Keratinocyte (primary cell): ENCODE results near the gene DPH1. TPM values are rescaled to one million over a fixed set of nuclear protein-coding genes. Genes with fewer than 3 reads are reported as not detected.

Source experiments
- DNase-seq: peaks from one replicate; pipeline ENCODE4 v3.0.0-alpha.2; 2011; ENCODE audit warnings: low read depth, missing footprints, low spot score
- FAIRE-seq: peaks from 2 replicates; lab custom pipeline; 2011; peaks lifted over from hg19 to GRCh38; lab: Jason Lieb, UNC
- H2AFZ ChIP-seq: 2 replicates; pipeline ENCODE4 v1.6.0; 2012; ENCODE audit warnings: low read length, control low read depth, inconsistent platforms; ENCODE audit not compliant: control insufficient read depth
- H3K27ac ChIP-seq: 2 replicates; pipeline ENCODE4 v1.5.1; 2011; ENCODE audit warnings: low read length; ENCODE audit not compliant: control insufficient read depth, insufficient read depth
- H3K27me3 ChIP-seq: 3 replicates; pipeline ENCODE4 v1.6.0; 2011; ENCODE audit warnings: low read length; ENCODE audit not compliant: control insufficient read depth, insufficient read depth; ENCODE audit errors: extremely low read depth
- H3K36me3 ChIP-seq, 2 experiments: 2 replicates in 1 of 2; 3 replicates in 1 of 2; pipeline ENCODE4 v1.5.1; 2011; ENCODE audit warnings: low read length in 2 of 2, mild to moderate bottlenecking in 1 of 2; ENCODE audit not compliant: control insufficient read depth in 2 of 2, insufficient read depth in 2 of 2; ENCODE audit errors: extremely low read depth in 1 of 2
- H3K4me1 ChIP-seq: 3 replicates; pipeline ENCODE4 v1.5.1; 2011; ENCODE audit warnings: low read length; ENCODE audit not compliant: control insufficient read depth, insufficient read depth; ENCODE audit errors: extremely low read depth
- H3K4me2 ChIP-seq: 3 replicates; pipeline ENCODE4 v1.6.0; 2011; ENCODE audit warnings: low read depth, low read length; ENCODE audit not compliant: control insufficient read depth, insufficient read depth; ENCODE audit errors: extremely low read depth
- H3K4me3 ChIP-seq, 3 experiments: fragments of 200-600 bp in 1 of 3; sonication (generic) in 1 of 3; 2 replicates in 2 of 3; 3 replicates in 1 of 3; pipeline ENCODE4 v1.5.1; 2011 to 2016; ENCODE audit warnings: low read length in 3 of 3, mild to moderate bottlenecking in 3 of 3, control low read depth in 2 of 3, inconsistent platforms in 1 of 3, low read depth in 1 of 3, mixed read lengths in 1 of 3, mixed run types in 1 of 3, moderate library complexity in 1 of 3; ENCODE audit not compliant: control insufficient read depth in 2 of 3, insufficient read depth in 2 of 3; ENCODE audit errors: extremely low read depth in 1 of 3
- H3K79me2 ChIP-seq: 2 replicates; pipeline ENCODE4 v1.6.0; 2012; ENCODE audit warnings: low read length; ENCODE audit not compliant: control insufficient read depth, insufficient read depth
- H3K9ac ChIP-seq: 3 replicates; pipeline ENCODE4 v1.6.0; 2011; ENCODE audit warnings: low read length; ENCODE audit not compliant: control insufficient read depth, insufficient read depth; ENCODE audit errors: extremely low read depth
- H3K9me1 ChIP-seq: 3 replicates; pipeline ENCODE4 v1.6.0; 2011; ENCODE audit warnings: low read length; ENCODE audit not compliant: control insufficient read depth, insufficient read depth; ENCODE audit errors: extremely low read depth
- H3K9me3 ChIP-seq: 2 replicates; pipeline ENCODE4 v1.5.1; 2012; ENCODE audit warnings: low read depth, low read length; ENCODE audit not compliant: control insufficient read depth
- H4K20me1 ChIP-seq: 3 replicates; pipeline ENCODE4 v1.6.0; 2011; ENCODE audit warnings: low read length; ENCODE audit not compliant: control insufficient read depth, insufficient read depth; ENCODE audit errors: extremely low read depth
- CTCF ChIP-seq, 3 experiments: IDR thresholded peaks in 1 of 3; conservative IDR thresholded peaks in 1 of 3; optimal IDR thresholded peaks in 1 of 3; 2 replicates in 2 of 3; 3 replicates in 1 of 3; pipeline versions ENCODE3 to v1.5.1; 2011; ENCODE audit warnings: low read length in 3 of 3, mild to moderate bottlenecking in 3 of 3, moderate library complexity in 2 of 3, control low read depth in 1 of 3, inconsistent platforms in 1 of 3; ENCODE audit not compliant: insufficient read depth in 2 of 3; ENCODE audit errors: extremely low read depth in 1 of 3
- EZH2 ChIP-seq: IDR thresholded peaks from one replicate; pipeline ENCODE4 v1.6.1; 2012; ENCODE audit warnings: inconsistent platforms, mild to moderate bottlenecking, low read length, moderate library complexity
- dilution Hi-C: fragments of 300-500 bp; cut with MboI; formaldehyde crosslinking; loops from one replicate; pipeline ENCODE4 v1.7.0; 2020; ENCODE audit warnings: low sequenced_read_pairs; ENCODE audit not compliant: extremely low pct_ligation_motif_present
- polyA plus RNA-seq, 5 experiments: library from polyadenylated mRNA; depleted of rRNA in 3 of 5; stranded (reverse) in 3 of 5; stranded (forward) in 1 of 5; unstranded in 1 of 5; fragments of >200 nt; gene quantifications; 1 replicate in 1 of 5; 2 replicates in 3 of 5; 3 replicates in 1 of 5; pipeline versions ENCODE4 v1.2.1 to v1.2.3, GENCODE V29; 2011 to 2012; ENCODE audit warnings: missing spikeins in 2 of 5, low read depth in 1 of 5, low replicate concordance in 1 of 5

DPH1 gene
- polyA plus RNA-seq, 1 donor (not counting 4 experiments of a cell fraction or from before 2014, with no cell fraction given), result 18.9 TPM

GRCh38 chr17:1986783-1987451, 43.0 kb upstream of the DPH1 start:
- no peaks in the 10 kb centered on the region for H3K79me2 ChIP-seq
- dilution Hi-C loops, result no loop called here
- no peak overlapping the region for H3K9ac ChIP-seq
- DNase-seq (no peak), FAIRE-seq (no peak)
- no peaks in the 10 kb centered on the region for H3K36me3 ChIP-seq
- no peaks in the 10 kb centered on the region for H3K9me3 ChIP-seq
- H4K20me1 ChIP-seq, result no peaks in the 10 kb centered on the region
- no peaks in the 10 kb centered on the region for H3K27me3 ChIP-seq
- H2AFZ ChIP-seq, result peak overlapping the region; percentile 0
- H3K9me1 ChIP-seq, result no peaks in the 10 kb centered on the region
- H3K4me3 ChIP-seq, result no peak overlapping the region
- H3K4me1 ChIP-seq, result peaks cover 24% of the 10 kb centered on the region
- H3K4me2 ChIP-seq, result peak overlapping the region; percentile 15
- no peak for TF ChIP-seq CTCF (optimal IDR thresholded peaks at IDR 0.05 in 1 of 3, IDR thresholded peaks at IDR 0.05 in 1 of 3, conservative IDR thresholded peaks at IDR 0.05 in 1 of 3; ENCODE audit: extremely low read depth in 1 of 3, insufficient read depth in 2 of 3, low read length in 3 of 3)
- no peak for TF ChIP-seq EZH2
- no peak overlapping the region for H3K27ac ChIP-seq

- H3K27ac ChIP-seq, result peak overlapping the region; percentile 95
- H3K36me3 ChIP-seq, result no peaks in the 10 kb centered on the region
- H4K20me1 ChIP-seq, result no peaks in the 10 kb centered on the region
- no peaks in the 10 kb centered on the region for H3K79me2 ChIP-seq
- DNase-seq, result peak; percentile 78
- H3K9ac ChIP-seq, result peak overlapping the region; percentile 78
- H3K4me1 ChIP-seq, result peaks cover 22% of the 10 kb centered on the region
- H3K4me3 ChIP-seq, result peak overlapping the region in 2 of 3 experiments; percentile 37 to 52
- peak; percentile 96 for FAIRE-seq
- H3K9me3 ChIP-seq, result no peaks in the 10 kb centered on the region
- no peaks in the 10 kb centered on the region for H3K27me3 ChIP-seq
- dilution Hi-C loops, result no loop called here
- TF ChIP-seq CTCF (optimal IDR thresholded peaks at IDR 0.05 in 1 of 3, IDR thresholded peaks at IDR 0.05 in 1 of 3, conservative IDR thresholded peaks at IDR 0.05 in 1 of 3; ENCODE audit: extremely low read depth in 1 of 3, insufficient read depth in 2 of 3, low read length in 3 of 3), result no peak
- no peak for TF ChIP-seq EZH2
- no peaks in the 10 kb centered on the region for H3K9me1 ChIP-seq
- H2AFZ ChIP-seq, result peak overlapping the region; percentile 51
- peak overlapping the region; percentile 86 for H3K4me2 ChIP-seq
Observed at GRCh38 chr17:1989135-1989534, 40.8 kb upstream of the DPH1 start.
